HCT116 (cell line): ENCODE measurements around the gene ATG3. TPM values are rescaled to one million over a fixed set of nuclear protein-coding genes. Genes with fewer than 3 reads are reported as not detected.

ENCODE experiments used
- ATAC-seq: fragments of 200-7000 bp; cut with Tn5 transposase; 2 replicates; pipeline ENCODE4 v1.9.1; 2020; ENCODE audit warnings: mild to moderate bottlenecking, moderate library complexity
- BruUV-seq: library from RNA; stranded (reverse); fragments of 400-500 nt; replicated peaks from 2 replicates; lab custom pipeline; 2021; lab: Mats Ljungman, UMichigan
- CTCF ChIA-PET: fragments of 300-600 bp; sonication (Branson Sonifier 250); formaldehyde crosslinking; loops from one replicate; lab custom pipeline; 2021; ENCODE audit warnings: antibody characterized with exemption; lab: Charles Lee
- POLR2A ChIA-PET: fragments of 300-600, 350-600 bp; sonication (Branson Sonifier 250); formaldehyde crosslinking; loops from one replicate; lab custom pipeline; 2021; ENCODE audit warnings: antibody characterized with exemption; lab: Charles Lee
- RAD21 ChIA-PET, 2 experiments: fragments of 300-600 bp; sonication (Branson Sonifier 250); formaldehyde crosslinking; loops; one replicate each; lab custom pipeline; 2023; ENCODE audit warnings: low total read pairs in 2 of 2; ENCODE audit not compliant: uncharacterized antibody in 2 of 2, unreplicated experiment in 2 of 2, low non-redundant PET in 1 of 2; lab: Charles Lee
- DNase-seq: peaks from one replicate; pipeline ENCODE4 v3.0.0-alpha.2; 2010; ENCODE audit warnings: low read depth, low spot score
- H2AFZ ChIP-seq: fragments of 200-600 bp; shearing (Covaris generic), sonication (generic); 2 replicates; pipeline ENCODE4 v1.6.1; 2017; ENCODE audit warnings: low read depth, mixed run types, mixed read lengths, antibody characterized with exemption, low read length; ENCODE audit not compliant: poor library complexity, severe bottlenecking
- H3K27ac ChIP-seq: 2 replicates; pipeline ENCODE4 v1.5.1; 2012; ENCODE audit warnings: low read depth, low read length
- H3K27me3 ChIP-seq: fragments of 200-600 bp; sonication (generic); 2 replicates; pipeline ENCODE4 v1.6.1; 2016; ENCODE audit warnings: mixed run types, low read length, mixed read lengths; ENCODE audit not compliant: insufficient read depth
- H3K36me3 ChIP-seq, 2 experiments: fragments of 200-500 bp in 1 of 2; fragments of 200-600 bp in 1 of 2; sonication (Bioruptor generic) in 1 of 2; sonication (generic) in 1 of 2; 2 replicates each; pipeline versions ENCODE4 v1.5.1 to v1.6.1; 2014 to 2016; ENCODE audit warnings: low read length in 2 of 2, inconsistent platforms in 1 of 2, mixed read lengths in 1 of 2, mixed run types in 1 of 2; ENCODE audit not compliant: insufficient read depth in 2 of 2, control insufficient read depth in 1 of 2
- H3K4me1 ChIP-seq, 2 experiments: fragments of 200-600 bp in 1 of 2; sonication (generic) in 1 of 2; 2 replicates each; pipeline versions ENCODE4 v1.5.1 to v1.6.1; 2012 to 2017; ENCODE audit warnings: low read length in 2 of 2, inconsistent platforms in 1 of 2, mild to moderate bottlenecking in 1 of 2, mixed read lengths in 1 of 2, mixed run types in 1 of 2, moderate library complexity in 1 of 2; ENCODE audit not compliant: insufficient read depth in 2 of 2, control insufficient read depth in 1 of 2
- H3K4me2 ChIP-seq: fragments of 200-600 bp; sonication (generic); 2 replicates; pipeline ENCODE4 v1.6.1; 2017; ENCODE audit warnings: mixed run types, low read length, mixed read lengths
- H3K4me3 ChIP-seq, 2 experiments: fragments of 200-600 bp in 1 of 2; sonication (generic) in 1 of 2; replicated peaks in 1 of 2; 2 replicates each; pipeline ENCODE4 v1.5.1; 2011 to 2016; ENCODE audit warnings: low read length in 2 of 2, control low read depth in 1 of 2, low read depth in 1 of 2, mild to moderate bottlenecking in 1 of 2, mixed read lengths in 1 of 2, mixed run types in 1 of 2
- H3K79me2 ChIP-seq: fragments of 200-600 bp; sonication (generic); 2 replicates; pipeline ENCODE4 v1.6.1; 2017; ENCODE audit warnings: mild to moderate bottlenecking, mixed run types, low read length, moderate library complexity, mixed read lengths; ENCODE audit not compliant: insufficient read depth
- H3K9ac ChIP-seq: fragments of 200-600 bp; sonication (generic); 2 replicates; pipeline ENCODE4 v1.6.1; 2016; ENCODE audit warnings: low read length, mixed read lengths
- H3K9me2 ChIP-seq: fragments of 200-600 bp; sonication (generic), shearing (Covaris generic); 2 replicates; pipeline ENCODE4 v1.6.1; 2017; ENCODE audit warnings: mixed run types, mild to moderate bottlenecking, moderate library complexity; ENCODE audit not compliant: insufficient read depth
- H3K9me3 ChIP-seq, 2 experiments: fragments of 200-500 bp in 1 of 2; fragments of 200-600 bp in 1 of 2; sonication (Bioruptor generic) in 1 of 2; sonication (generic) in 1 of 2; 2 replicates each; pipeline ENCODE4 v1.6.1; 2014 to 2017; ENCODE audit warnings: low read length in 2 of 2, mixed read lengths in 2 of 2, inconsistent platforms in 1 of 2, low read depth in 1 of 2, mild to moderate bottlenecking in 1 of 2, mixed run types in 1 of 2, moderate library complexity in 1 of 2; ENCODE audit not compliant: control insufficient read depth in 1 of 2, insufficient read depth in 1 of 2
- H4K20me1 ChIP-seq: fragments of 200-600 bp; sonication (generic), shearing (Covaris generic); 2 replicates; pipeline ENCODE4 v1.6.1; 2017; ENCODE audit warnings: mixed run types, mild to moderate bottlenecking, moderate library complexity; ENCODE audit not compliant: insufficient read depth
- ATF3 ChIP-seq: IDR thresholded peaks from 2 replicates; pipeline ENCODE4 v1.6.1; 2012
- CBX3 ChIP-seq: IDR thresholded peaks from 2 replicates; pipeline ENCODE4 v1.6.1; 2012; ENCODE audit warnings: low read depth
- CEBPB ChIP-seq: IDR thresholded peaks from 2 replicates; pipeline ENCODE4 v1.6.1; 2012; ENCODE audit warnings: low read depth
- ELF1 ChIP-seq: IDR thresholded peaks from 2 replicates; pipeline ENCODE4 v1.6.1; 2012; ENCODE audit warnings: low read depth, borderline replicate concordance
- EZH2 ChIP-seq: fragments of 200-600 bp; sonication (generic); IDR thresholded peaks from 2 replicates; pipeline ENCODE4 v1.6.1; 2017; ENCODE audit warnings: antibody characterized with exemption, mixed run types
- EZH2phosphoT487 ChIP-seq: fragments of 200-600 bp; IDR thresholded peaks from 2 replicates; pipeline ENCODE4 v1.6.1; 2018; ENCODE audit warnings: antibody characterized with exemption, borderline replicate concordance
- FOSL1 ChIP-seq: IDR thresholded peaks from 2 replicates; pipeline ENCODE4 v1.6.1; 2012; ENCODE audit warnings: low read depth
- JUND ChIP-seq: IDR thresholded peaks from 2 replicates; pipeline ENCODE4 v1.6.1; 2012
- MAX ChIP-seq: IDR thresholded peaks from 2 replicates; pipeline ENCODE4 v1.6.1; 2012
- POLR2A ChIP-seq: IDR thresholded peaks from 2 replicates; pipeline ENCODE4 v1.7.0; 2011; ENCODE audit warnings: borderline replicate concordance; ENCODE audit not compliant: insufficient read depth, insufficient read length; ENCODE audit errors: extremely low read depth
- POLR2AphosphoS5 ChIP-seq: IDR thresholded peaks from 2 replicates; pipeline ENCODE4 v1.6.1; 2011; ENCODE audit warnings: mild to moderate bottlenecking, low read depth, low read length, moderate library complexity
- REST ChIP-seq: IDR thresholded peaks from 2 replicates; pipeline ENCODE4 v1.6.1; 2012; ENCODE audit warnings: low read depth
- SP1 ChIP-seq: IDR thresholded peaks from 2 replicates; pipeline ENCODE4 v1.6.1; 2012; ENCODE audit warnings: low read depth
- TCF7L2 ChIP-seq: IDR thresholded peaks from 2 replicates; pipeline ENCODE4 v1.7.0; 2011; ENCODE audit warnings: borderline replicate concordance, inconsistent platforms; ENCODE audit not compliant: insufficient read depth, insufficient read length; ENCODE audit errors: extremely low read depth
- YY1 ChIP-seq: IDR thresholded peaks from 2 replicates; pipeline ENCODE4 v1.6.1; 2011; ENCODE audit warnings: low read length, low read depth, moderate library complexity, mild to moderate bottlenecking; ENCODE audit not compliant: insufficient replicate concordance; ENCODE audit errors: extremely low read depth
- ZBTB33 ChIP-seq: IDR thresholded peaks from 2 replicates; pipeline ENCODE4 v1.6.1; 2011; ENCODE audit warnings: mild to moderate bottlenecking, low read length, moderate library complexity; ENCODE audit not compliant: insufficient replicate concordance; ENCODE audit errors: extremely low read depth
- ZFX ChIP-seq: fragments of 450-650 bp; IDR thresholded peaks from 2 replicates; pipeline ENCODE4 v1.6.1; 2017
- ZNF274 ChIP-seq: fragments of 200-500 bp; sonication (Bioruptor generic); IDR thresholded peaks from 2 replicates; pipeline ENCODE4 v1.6.1; 2014; ENCODE audit warnings: mild to moderate bottlenecking, low read depth, low read length, inconsistent platforms
- intact Hi-C: fragments of 100-400 bp; cut with micrococcal nuclease; formaldehyde crosslinking; loops from 2 replicates; pipeline ENCODE4 v1.10.0; 2022
- total RNA-seq: library from RNA; stranded (reverse); gene quantifications from one replicate; pipeline ENCODE4 v1.2.1, GENCODE V29; 2021; ENCODE audit not compliant: unreplicated experiment

Gene ATG3
- total RNA-seq, 1 experiment from 2014 or later, result 56.4 TPM

- Histone ChIP-seq H3K79me2 (no peaks in the 10 kb centered on the region), H3K9me3 (peaks cover 0 to 4% of the 10 kb centered on the region in 2 experiments; a peak in 1 of 4 replicates), H4K20me1 (no peaks in the 10 kb centered on the region), H3K9me2 (no peaks in the 10 kb centered on the region), H3K4me2 (no peak overlapping the region), H2AFZ (no peak overlapping the region), H3K27ac (no peak overlapping the region), H3K36me3 (no peaks in the 10 kb centered on the region), H3K4me3 (no peak overlapping the region), H3K9ac (no peak overlapping the region), H3K27me3 (no peaks in the 10 kb centered on the region), H3K4me1 (no peaks in the 10 kb centered on the region)
- ChIA-PET RAD21 (no interaction called here), POLR2A (no interaction called here), CTCF (no interaction called here)
- no TSS peak for BruUV-seq
- DNase-seq (no peak), ATAC-seq (no peak)
- no peak for TF ChIP-seq ELF1
- no peak for TF ChIP-seq SP1
- TF ChIP-seq ATF3, result no peak
- TF ChIP-seq YY1, result no peak
- no peak for TF ChIP-seq ZFX
- no peak for TF ChIP-seq ZNF274
- TF ChIP-seq EZH2, result no peak
- no peak for TF ChIP-seq CEBPB
- TF ChIP-seq MAX, result no peak
- no peak for TF ChIP-seq ZBTB33
- no peak for TF ChIP-seq CBX3
- TF ChIP-seq JUND, result no peak
- no peak for TF ChIP-seq EZH2phosphoT487
- TF ChIP-seq POLR2A, result no peak
- no peak for TF ChIP-seq POLR2AphosphoS5
- TF ChIP-seq REST, result no peak
- no peak for TF ChIP-seq TCF7L2
- TF ChIP-seq FOSL1, result no peak
- intact Hi-C loops, result no loop called here
Measured at GRCh38 chr3:112508860-112509259, 52.9 kb downstream of the ATG3 start.
